ENCODE data around the gene ADARB2. TPM values are rescaled to one million over a fixed set of nuclear protein-coding genes. Genes with fewer than 3 reads are reported as not detected.

Gene ADARB2
- total and polyA plus RNA-seq, 3 experiments from 2014 or later = not detected

GRCh38 chr10:1295756-1296480 lies 441.4 kb downstream of the ADARB2 start:
- H3K36me3 ChIP-seq (ENCODE audit: insufficient read depth, low read length) = no peaks in the 10 kb centered on the region
- H3K27me3 ChIP-seq (ENCODE audit: insufficient read depth, low read length, poor library complexity, severe bottlenecking) = no peaks in the 10 kb centered on the region
- Mint-ChIP-seq H3K4me3 (no peak overlapping the region), H3K27ac (no peak overlapping the region), H3K4me1 (peaks cover 0 to 8% (median 5%) of the 10 kb centered on the region in 3 donors), H3K9me3 (no peaks in the 10 kb centered on the region), H3K27me3 (peaks cover 15 to 49% of the 10 kb centered on the region in 2 donors), H3K36me3 (no peaks in the 10 kb centered on the region)
- ChIA-PET POLR2A (no interaction called here), CTCF (no interaction called here)
- no peak overlapping the region for H3K4me3 ChIP-seq (ENCODE audit: low read length)
- no peak overlapping the region for H3K27ac ChIP-seq (ENCODE audit: low read depth, low read length)
- no peaks in the 10 kb centered on the region for H3K4me1 ChIP-seq (ENCODE audit: insufficient read depth, low read length)
- no peak for DNase-seq
- H3K9me3 ChIP-seq (ENCODE audit: low read length) = no peaks in the 10 kb centered on the region

GRCh38 chr10:1294748-1295147 lies 442.6 kb downstream of the ADARB2 start:
- CTCF ChIA-PET = no interaction called here

GRCh38 chr10:1293636-1294435 lies 443.5 kb downstream of the ADARB2 start:
- Histone ChIP-seq H3K9me3 (ENCODE audit: low read length) (no peaks in the 10 kb centered on the region), H3K4me1 (ENCODE audit: insufficient read depth, low read length) (no peaks in the 10 kb centered on the region), H3K27ac (ENCODE audit: low read depth, low read length) (no peak overlapping the region), H3K36me3 (ENCODE audit: insufficient read depth, low read length) (no peaks in the 10 kb centered on the region), H3K27me3 (ENCODE audit: insufficient read depth, low read length, poor library complexity, severe bottlenecking) (no peaks in the 10 kb centered on the region), H3K4me3 (ENCODE audit: low read length) (no peak overlapping the region)
- DNase-seq = no peak
- Mint-ChIP-seq H3K4me1 (peaks cover 0 to 8% (median 5%) of the 10 kb centered on the region in 3 donors), H3K9me3 (no peaks in the 10 kb centered on the region), H3K4me3 (no peak overlapping the region), H3K27me3 (peaks cover 4 to 48% of the 10 kb centered on the region in 2 donors), H3K36me3 (no peaks in the 10 kb centered on the region), H3K27ac (no peak overlapping the region)
- ChIA-PET POLR2A (no interaction called here), CTCF (no interaction called here)

More at GRCh38 chr10:1294748-1295147, 442.6 kb downstream of the ADARB2 start:
- Mint-ChIP-seq H3K4me3 (no peak overlapping the region), H3K9me3 (no peaks in the 10 kb centered on the region), H3K27me3 (peaks cover 5 to 47% of the 10 kb centered on the region in 2 donors), H3K36me3 (no peaks in the 10 kb centered on the region), H3K27ac (no peak overlapping the region), H3K4me1 (peaks cover 0 to 8% (median 5%) of the 10 kb centered on the region in 3 donors)
- DNase-seq = no peak
- Histone ChIP-seq H3K27ac (ENCODE audit: low read depth, low read length) (no peak overlapping the region), H3K4me1 (ENCODE audit: insufficient read depth, low read length) (no peaks in the 10 kb centered on the region), H3K36me3 (ENCODE audit: insufficient read depth, low read length) (no peaks in the 10 kb centered on the region), H3K9me3 (ENCODE audit: low read length) (no peaks in the 10 kb centered on the region), H3K4me3 (ENCODE audit: low read length) (no peak overlapping the region), H3K27me3 (ENCODE audit: insufficient read depth, low read length, poor library complexity, severe bottlenecking) (no peaks in the 10 kb centered on the region)
- POLR2A ChIA-PET = no interaction called here

GRCh38 chr10:1293157-1293556 lies 444.2 kb downstream of the ADARB2 start:
- no peak overlapping the region for H3K4me3 ChIP-seq (ENCODE audit: low read length)
- no peak overlapping the region for H3K27ac Mint-ChIP-seq
- ChIA-PET POLR2A (no interaction called here), CTCF (no interaction called here)
- H3K27me3 ChIP-seq (ENCODE audit: insufficient read depth, low read length, poor library complexity, severe bottlenecking) = no peaks in the 10 kb centered on the region
- peaks cover 0 to 8% (median 5%) of the 10 kb centered on the region in 3 donors for H3K4me1 Mint-ChIP-seq
- no peaks in the 10 kb centered on the region for H3K9me3 ChIP-seq (ENCODE audit: low read length)
- H3K4me3 Mint-ChIP-seq = no peak overlapping the region
- H3K36me3 Mint-ChIP-seq = no peaks in the 10 kb centered on the region
- H3K27me3 Mint-ChIP-seq = peaks cover 8 to 46% of the 10 kb centered on the region in 2 donors
- no peak overlapping the region for H3K27ac ChIP-seq (ENCODE audit: low read depth, low read length)
- H3K36me3 ChIP-seq (ENCODE audit: insufficient read depth, low read length) = no peaks in the 10 kb centered on the region
- no peak for DNase-seq
- no peaks in the 10 kb centered on the region for H3K4me1 ChIP-seq (ENCODE audit: insufficient read depth, low read length)
- H3K9me3 Mint-ChIP-seq = no peaks in the 10 kb centered on the region

- no peaks in the 10 kb centered on the region for H3K27me3 ChIP-seq (ENCODE audit: insufficient read depth, low read length, poor library complexity, severe bottlenecking)
- Mint-ChIP-seq H3K36me3 (no peaks in the 10 kb centered on the region), H3K4me3 (no peak overlapping the region), H3K4me1 (peaks cover 0 to 8% (median 5%) of the 10 kb centered on the region in 3 donors), H3K9me3 (no peaks in the 10 kb centered on the region), H3K27ac (peak overlapping the region in 1 of 8 donors; percentile 43), H3K27me3 (peaks cover 10 to 46% of the 10 kb centered on the region in 2 donors)
- ChIA-PET CTCF (no interaction called here), POLR2A (no interaction called here)
- H3K4me1 ChIP-seq (ENCODE audit: insufficient read depth, low read length) = no peaks in the 10 kb centered on the region
- H3K36me3 ChIP-seq (ENCODE audit: insufficient read depth, low read length) = no peaks in the 10 kb centered on the region
- no peak for DNase-seq
- no peak overlapping the region for H3K27ac ChIP-seq (ENCODE audit: low read depth, low read length)
- H3K4me3 ChIP-seq (ENCODE audit: low read length) = no peak overlapping the region
- H3K9me3 ChIP-seq (ENCODE audit: low read length) = no peaks in the 10 kb centered on the region
Observed at GRCh38 chr10:1292611-1293031, 444.7 kb downstream of the ADARB2 start.

- no peak overlapping the region for H3K27ac ChIP-seq (ENCODE audit: low read depth, low read length)
- H3K9me3 ChIP-seq (ENCODE audit: low read length) = no peaks in the 10 kb centered on the region
- H3K36me3 ChIP-seq (ENCODE audit: insufficient read depth, low read length) = no peaks in the 10 kb centered on the region
- no peaks in the 10 kb centered on the region for H3K27me3 ChIP-seq (ENCODE audit: insufficient read depth, low read length, poor library complexity, severe bottlenecking)
- no peak overlapping the region for H3K4me3 ChIP-seq (ENCODE audit: low read length)
- ChIA-PET CTCF (no interaction called here), POLR2A (no interaction called here)
- H3K4me1 ChIP-seq (ENCODE audit: insufficient read depth, low read length) = no peaks in the 10 kb centered on the region
- H3K36me3 Mint-ChIP-seq = no peaks in the 10 kb centered on the region
- H3K27me3 Mint-ChIP-seq = peaks cover 15 to 46% of the 10 kb centered on the region in 2 donors
- H3K4me1 Mint-ChIP-seq = peaks cover 0 to 8% (median 5%) of the 10 kb centered on the region in 3 donors
- H3K9me3 Mint-ChIP-seq = no peaks in the 10 kb centered on the region
- DNase-seq = no peak
- no peak overlapping the region for H3K27ac Mint-ChIP-seq
- no peak overlapping the region for H3K4me3 Mint-ChIP-seq
Observed at GRCh38 chr10:1291178-1292090, 445.9 kb downstream of the ADARB2 start.

- DNase-seq = no peak
- H3K4me1 Mint-ChIP-seq = peaks cover 0 to 8% (median 5%) of the 10 kb centered on the region in 3 donors
- no peaks in the 10 kb centered on the region for H3K9me3 Mint-ChIP-seq
- H3K4me3 Mint-ChIP-seq = no peak overlapping the region
- H3K27ac Mint-ChIP-seq = no peak overlapping the region
- H3K4me1 ChIP-seq (ENCODE audit: insufficient read depth, low read length) = no peaks in the 10 kb centered on the region
- no peaks in the 10 kb centered on the region for H3K36me3 Mint-ChIP-seq
- no peaks in the 10 kb centered on the region for H3K27me3 ChIP-seq (ENCODE audit: insufficient read depth, low read length, poor library complexity, severe bottlenecking)
- POLR2A ChIA-PET = no interaction called here
- no peaks in the 10 kb centered on the region for H3K9me3 ChIP-seq (ENCODE audit: low read length)
- no peak overlapping the region for H3K4me3 ChIP-seq (ENCODE audit: low read length)
- no peak overlapping the region for H3K27ac ChIP-seq (ENCODE audit: low read depth, low read length)
- H3K36me3 ChIP-seq (ENCODE audit: insufficient read depth, low read length) = no peaks in the 10 kb centered on the region
- CTCF ChIA-PET = no interaction called here
- peaks cover 15 to 38% of the 10 kb centered on the region in 2 donors for H3K27me3 Mint-ChIP-seq
Observed at GRCh38 chr10:1290071-1290471, 447.3 kb downstream of the ADARB2 start.
